Suprapubic skin (tissue), 4 donors: ENCODE measurements around the gene THRB. TPM values are rescaled to one million over a fixed set of nuclear protein-coding genes. Genes with fewer than 3 reads are reported as not detected.
"Not testable (repeated sequence)": the region's sequence is repeated elsewhere in the genome, so short reads cannot be mapped to it uniquely, and the experiment has no call there.

Experiments used
- DNase-seq, 2 donors: peaks; one replicate each; pipeline ENCODE4 v3.0.0-alpha.2; 2019; ENCODE audit warnings: low spot score in 2 of 2
- H3K27ac ChIP-seq: fragments of 200-600 bp; sonication (generic); one replicate; pipeline ENCODE4 v1.5.1; 2019
- H3K27me3 ChIP-seq: fragments of 200-600 bp; sonication (generic); one replicate; pipeline ENCODE4 v1.5.1; 2019
- H3K36me3 ChIP-seq: fragments of 200-600 bp; sonication (generic); one replicate; pipeline ENCODE4 v1.5.1; 2019
- H3K4me1 ChIP-seq: fragments of 200-600 bp; sonication (generic); one replicate; pipeline ENCODE4 v1.5.1; 2019
- H3K4me3 ChIP-seq: fragments of 200-600 bp; sonication (generic); one replicate; pipeline ENCODE4 v1.5.1; 2019; ENCODE audit warnings: mild to moderate bottlenecking
- H3K9me3 ChIP-seq: fragments of 200-600 bp; sonication (generic); one replicate; pipeline ENCODE4 v1.5.1; 2019
- EP300 ChIP-seq: sonication (generic); formaldehyde crosslinking; IDR thresholded peaks from one replicate; pipeline ENCODE4 v1.6.1; 2017; ENCODE audit warnings: antibody characterized with exemption
- POLR2A ChIP-seq, 2 donors: fragments of 450-650 bp; IDR thresholded peaks; one replicate each; pipeline ENCODE4 v1.6.1; 2017; ENCODE audit warnings: antibody characterized with exemption in 2 of 2, mild to moderate bottlenecking in 2 of 2, moderate library complexity in 2 of 2
- POLR2AphosphoS5 ChIP-seq, 3 donors: sonication (generic); formaldehyde crosslinking; IDR thresholded peaks; one replicate each; pipeline ENCODE4 v1.6.1; 2017; ENCODE audit warnings: antibody characterized with exemption in 3 of 3
- WGBS: methylation state at CpG from one replicate; pipeline ENCODE4 v1.1.5; 2018; 5-methylcytosine and 5-hydroxymethylcytosine counted together
- total RNA-seq, 4 donors: library from RNA; depleted of rRNA; stranded (reverse); fragments of >200 nt; gene quantifications; one replicate each; pipeline ENCODE4 v1.1.0, GENCODE V29; 2016
- TF ChIP-seq, protein P1 (sequence below), 2 donors: fragments of 200-600 bp in 1 of 2; fragments of 450-650 bp in 1 of 2; sonication (generic) in 1 of 2; IDR thresholded peaks; one replicate each; pipeline ENCODE4 v1.5.1; 2016 to 2019; ENCODE audit warnings: antibody characterized with exemption in 2 of 2, mild to moderate bottlenecking in 1 of 2, moderate library complexity in 1 of 2

Gene THRB
- total RNA-seq, 4 donors from 2014 or later, result 16.6 to 32.9 (median 24.4) TPM

DNA sequence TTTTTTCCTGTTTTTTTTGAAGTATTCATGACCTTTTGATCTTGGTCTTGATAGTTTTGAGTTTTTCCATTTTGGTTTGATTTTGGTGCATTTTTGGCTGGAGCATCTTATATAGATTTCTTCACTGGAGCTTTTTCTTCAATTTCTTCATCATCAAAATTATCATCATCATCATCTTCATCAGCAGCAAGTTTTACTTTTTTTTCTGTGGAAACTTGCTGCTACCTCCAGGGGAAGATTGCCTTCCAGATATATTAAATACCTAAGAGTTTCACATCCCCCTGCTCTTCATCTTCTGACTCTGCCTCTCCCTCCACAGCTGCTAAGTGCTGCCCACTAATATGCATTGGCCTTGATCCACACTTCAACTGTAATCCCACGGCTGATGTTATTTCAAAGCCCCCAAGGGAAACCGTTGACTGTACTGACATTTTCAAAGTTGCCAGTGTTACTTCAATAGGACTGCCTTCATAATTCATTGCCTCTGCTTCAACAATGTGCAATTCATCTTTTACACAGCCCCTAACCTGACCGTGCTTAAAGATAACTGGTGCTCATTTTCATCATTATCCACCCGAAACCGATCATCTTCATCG lies 397.9 kb downstream of the THRB start:
- Histone ChIP-seq H3K27ac (no peak overlapping the region), H3K27me3 (no peaks in the 10 kb centered on the region), H3K4me3 (no peak overlapping the region), H3K4me1 (peaks cover 6% of the 10 kb centered on the region), H3K36me3 (no peaks in the 10 kb centered on the region), H3K9me3 (no peaks in the 10 kb centered on the region)
- DNase-seq, result no peak
- WGBS, result 51% methylated on average over 6 of the region's 6 CpGs
- no peak for TF ChIP-seq EP300
- TF ChIP-seq, protein P1, sequence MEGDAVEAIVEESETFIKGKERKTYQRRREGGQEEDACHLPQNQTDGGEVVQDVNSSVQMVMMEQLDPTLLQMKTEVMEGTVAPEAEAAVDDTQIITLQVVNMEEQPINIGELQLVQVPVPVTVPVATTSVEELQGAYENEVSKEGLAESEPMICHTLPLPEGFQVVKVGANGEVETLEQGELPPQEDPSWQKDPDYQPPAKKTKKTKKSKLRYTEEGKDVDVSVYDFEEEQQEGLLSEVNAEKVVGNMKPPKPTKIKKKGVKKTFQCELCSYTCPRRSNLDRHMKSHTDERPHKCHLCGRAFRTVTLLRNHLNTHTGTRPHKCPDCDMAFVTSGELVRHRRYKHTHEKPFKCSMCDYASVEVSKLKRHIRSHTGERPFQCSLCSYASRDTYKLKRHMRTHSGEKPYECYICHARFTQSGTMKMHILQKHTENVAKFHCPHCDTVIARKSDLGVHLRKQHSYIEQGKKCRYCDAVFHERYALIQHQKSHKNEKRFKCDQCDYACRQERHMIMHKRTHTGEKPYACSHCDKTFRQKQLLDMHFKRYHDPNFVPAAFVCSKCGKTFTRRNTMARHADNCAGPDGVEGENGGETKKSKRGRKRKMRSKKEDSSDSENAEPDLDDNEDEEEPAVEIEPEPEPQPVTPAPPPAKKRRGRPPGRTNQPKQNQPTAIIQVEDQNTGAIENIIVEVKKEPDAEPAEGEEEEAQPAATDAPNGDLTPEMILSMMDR (IDR thresholded peaks at IDR 0.05), result no peak
- no peak for TF ChIP-seq POLR2AphosphoS5 (IDR thresholded peaks at IDR 0.05)
- no peak for TF ChIP-seq POLR2A (IDR thresholded peaks at IDR 0.05)

DNA sequence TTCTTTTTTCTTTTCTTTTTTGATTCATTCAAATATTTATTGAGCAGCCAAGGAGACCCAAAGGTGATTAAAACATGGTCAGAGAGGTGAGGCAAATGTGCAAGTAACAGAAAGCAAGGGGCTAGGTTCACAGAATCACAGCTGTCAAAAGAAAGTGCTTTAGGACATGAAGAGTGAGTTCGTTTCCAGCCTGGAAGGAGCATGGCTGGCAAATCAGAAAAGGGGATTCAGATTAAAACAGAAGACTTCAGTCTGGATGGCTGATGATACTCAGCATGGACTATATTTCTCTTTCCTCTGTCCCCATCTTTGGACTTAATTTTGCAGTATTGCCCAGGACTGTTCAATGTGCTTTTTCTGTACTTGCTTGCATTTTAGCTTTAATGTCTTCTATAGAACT lies 398.4 kb downstream of the THRB start:
- no peaks in the 10 kb centered on the region for H3K9me3 ChIP-seq
- DNase-seq, result no peak
- no peak overlapping the region for H3K27ac ChIP-seq
- TF ChIP-seq, protein P1 (IDR thresholded peaks at IDR 0.05), result no peak
- TF ChIP-seq POLR2AphosphoS5 (IDR thresholded peaks at IDR 0.05) (no peak), POLR2A (IDR thresholded peaks at IDR 0.05) (no peak), EP300 (no peak)
- no peaks in the 10 kb centered on the region for H3K36me3 ChIP-seq
- no peaks in the 10 kb centered on the region for H3K27me3 ChIP-seq
- WGBS, result 41% methylated on average over 1 of the region's 1 CpG
- H3K4me1 ChIP-seq, result peaks cover under 1% of the 10 kb centered on the region
- no peak overlapping the region for H3K4me3 ChIP-seq

DNA sequence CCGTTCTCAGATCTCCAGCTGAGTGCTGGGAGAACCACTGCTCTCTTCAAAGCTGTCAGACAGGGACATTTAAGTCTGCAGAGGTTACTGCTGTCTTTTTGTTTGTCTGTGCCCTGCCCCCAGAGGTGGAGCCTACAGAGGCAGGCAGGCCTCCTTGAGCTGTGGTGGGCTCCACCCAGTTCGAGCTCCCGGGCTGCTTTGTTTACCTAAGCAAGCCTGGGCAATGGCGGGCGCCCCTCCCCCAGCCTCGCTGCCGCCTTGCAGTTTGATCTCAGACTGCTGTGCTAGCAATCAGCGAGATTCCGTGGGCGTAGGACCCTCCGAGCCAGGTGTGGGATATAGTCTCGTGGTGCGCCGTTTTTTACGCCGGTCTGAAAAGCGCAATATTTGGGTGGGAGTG lies 399.8 kb downstream of the THRB start:
- H3K27ac ChIP-seq, H3K4me3 ChIP-seq, H3K4me1 ChIP-seq, H3K36me3 ChIP-seq, DNase-seq, H3K27me3 ChIP-seq, H3K9me3 ChIP-seq: not testable (repeated sequence)
- WGBS, result 98% methylated on average over 6 of the region's 17 CpGs

DNA sequence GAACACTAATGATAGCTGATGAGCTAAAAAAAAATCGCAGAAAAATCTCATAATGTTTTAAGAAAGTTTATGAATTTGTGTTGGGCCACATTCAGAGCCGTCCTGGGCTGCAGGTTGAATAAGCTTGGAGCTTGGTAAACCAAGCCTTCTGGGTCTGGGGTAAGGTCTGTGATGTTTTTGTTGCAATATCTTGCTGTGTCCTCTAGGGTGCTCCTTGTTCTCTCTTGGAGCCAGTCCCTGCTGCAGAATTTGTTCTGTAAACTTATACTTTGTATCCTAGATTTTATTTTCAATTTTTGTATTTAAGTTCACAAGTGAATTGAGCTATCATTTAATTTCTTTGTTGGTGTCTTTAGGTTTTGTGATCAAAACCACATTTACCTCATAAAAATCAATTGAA lies 405.9 kb downstream of the THRB start:
- no peaks in the 10 kb centered on the region for H3K27me3 ChIP-seq
- no peak overlapping the region for H3K27ac ChIP-seq
- no peaks in the 10 kb centered on the region for H3K36me3 ChIP-seq
- H3K4me3 ChIP-seq, result no peak overlapping the region
- 74% methylated on average over 2 of the region's 2 CpGs for WGBS
- DNase-seq, result no peak
- H3K4me1 ChIP-seq, result no peaks in the 10 kb centered on the region
- TF ChIP-seq, protein P1 (IDR thresholded peaks at IDR 0.05), result peak in 1 of 2 donors; percentile 6
- no peak for TF ChIP-seq POLR2A (IDR thresholded peaks at IDR 0.05)
- H3K9me3 ChIP-seq, result no peaks in the 10 kb centered on the region

DNA sequence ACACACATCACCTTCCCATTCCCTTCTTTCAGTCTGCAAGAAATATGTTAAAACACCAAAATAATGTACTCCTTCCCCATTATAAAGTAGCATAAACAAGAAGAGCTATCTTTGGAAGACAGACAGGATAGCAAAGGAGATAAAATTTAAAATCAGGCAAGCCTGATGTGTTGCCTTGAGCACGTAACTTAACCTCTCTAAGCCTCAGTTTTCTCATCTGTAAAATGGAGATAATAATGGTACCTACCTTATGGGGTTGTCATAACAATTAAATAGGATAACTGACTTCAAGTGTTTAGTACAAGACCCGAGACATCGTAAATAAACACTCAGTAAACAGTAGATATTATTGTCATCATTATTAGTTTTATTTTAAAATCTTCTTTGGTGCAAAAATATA lies 407.2 kb downstream of the THRB start:
- Histone ChIP-seq H3K36me3 (no peaks in the 10 kb centered on the region), H3K27me3 (no peaks in the 10 kb centered on the region), H3K27ac (no peak overlapping the region), H3K9me3 (no peaks in the 10 kb centered on the region), H3K4me1 (no peaks in the 10 kb centered on the region), H3K4me3 (no peak overlapping the region)
- DNase-seq, result no peak
- WGBS, result 95% methylated on average over 3 of the region's 3 CpGs
- TF ChIP-seq, protein P1 (IDR thresholded peaks at IDR 0.05), result no peak
- TF ChIP-seq POLR2AphosphoS5 (IDR thresholded peaks at IDR 0.05) (no peak), POLR2A (IDR thresholded peaks at IDR 0.05) (no peak), EP300 (no peak)
